GM06990 (cell line): ENCODE results near the gene BARX2.

Experiments used
- DNase-seq: peaks from one replicate; pipeline ENCODE4 v3.0.0-alpha.2; 2011; ENCODE audit not compliant: insufficient read length; ENCODE audit errors: extremely low read depth
- H3K27me3 ChIP-seq: replicated peaks from 2 replicates; pipeline ENCODE4 v1.6.0; 2011; ENCODE audit warnings: low read length; ENCODE audit not compliant: control insufficient read depth, insufficient read depth
- H3K36me3 ChIP-seq: 2 replicates; pipeline ENCODE4 v1.5.1; 2011; ENCODE audit warnings: low read length; ENCODE audit not compliant: control insufficient read depth, insufficient read depth
- H3K4me3 ChIP-seq: replicated peaks from 2 replicates; pipeline ENCODE4 v1.5.1; 2011; ENCODE audit warnings: low read depth, mild to moderate bottlenecking, control low read depth, low read length
- TF ChIP-seq, protein P1 (sequence below): IDR thresholded peaks from 2 replicates; pipeline ENCODE4 v1.5.1; 2011; ENCODE audit warnings: low read length, control low read depth, mild to moderate bottlenecking, inconsistent platforms; ENCODE audit not compliant: insufficient read depth, poor library complexity, severe bottlenecking

The BARX2 gene

DNA sequence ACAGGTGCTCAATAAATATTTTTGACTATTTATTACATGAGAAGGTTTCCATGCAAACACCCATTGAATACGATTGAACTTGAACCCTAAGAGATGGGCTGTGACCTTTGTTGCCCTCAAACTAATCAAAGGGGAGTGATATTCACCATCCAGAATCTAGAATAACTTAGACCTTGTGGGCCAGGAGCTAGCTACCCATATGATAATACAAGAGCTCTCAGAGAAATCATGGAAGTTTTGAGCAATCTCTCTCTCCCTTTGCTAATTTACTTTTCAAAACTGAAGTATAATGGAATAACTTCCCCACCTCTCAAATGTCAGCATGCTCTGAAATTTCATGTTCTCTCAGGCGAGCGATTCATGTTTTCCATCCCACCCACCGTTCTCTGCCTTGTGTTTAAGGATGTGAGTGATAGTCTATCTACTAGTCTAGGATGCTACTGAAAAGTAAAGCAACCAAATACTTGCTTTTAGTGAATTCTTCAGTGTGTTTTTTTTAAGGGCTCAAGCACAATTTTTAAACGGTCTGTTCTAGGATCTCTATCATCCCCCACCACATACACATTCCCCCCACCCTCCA, 33.3 kb downstream of the BARX2 start:
- no peak for DNase-seq
- TF ChIP-seq, protein P1, sequence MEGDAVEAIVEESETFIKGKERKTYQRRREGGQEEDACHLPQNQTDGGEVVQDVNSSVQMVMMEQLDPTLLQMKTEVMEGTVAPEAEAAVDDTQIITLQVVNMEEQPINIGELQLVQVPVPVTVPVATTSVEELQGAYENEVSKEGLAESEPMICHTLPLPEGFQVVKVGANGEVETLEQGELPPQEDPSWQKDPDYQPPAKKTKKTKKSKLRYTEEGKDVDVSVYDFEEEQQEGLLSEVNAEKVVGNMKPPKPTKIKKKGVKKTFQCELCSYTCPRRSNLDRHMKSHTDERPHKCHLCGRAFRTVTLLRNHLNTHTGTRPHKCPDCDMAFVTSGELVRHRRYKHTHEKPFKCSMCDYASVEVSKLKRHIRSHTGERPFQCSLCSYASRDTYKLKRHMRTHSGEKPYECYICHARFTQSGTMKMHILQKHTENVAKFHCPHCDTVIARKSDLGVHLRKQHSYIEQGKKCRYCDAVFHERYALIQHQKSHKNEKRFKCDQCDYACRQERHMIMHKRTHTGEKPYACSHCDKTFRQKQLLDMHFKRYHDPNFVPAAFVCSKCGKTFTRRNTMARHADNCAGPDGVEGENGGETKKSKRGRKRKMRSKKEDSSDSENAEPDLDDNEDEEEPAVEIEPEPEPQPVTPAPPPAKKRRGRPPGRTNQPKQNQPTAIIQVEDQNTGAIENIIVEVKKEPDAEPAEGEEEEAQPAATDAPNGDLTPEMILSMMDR: no peak
- Histone ChIP-seq H3K27me3 (no peaks in the 10 kb centered on the region; the same call in 1 of the 2 replicates), H3K4me3 (no peak overlapping the region), H3K36me3 (no peaks in the 10 kb centered on the region)

- DNase-seq: no peak
- H3K4me3 ChIP-seq: no peak overlapping the region
- no peaks in the 10 kb centered on the region for H3K36me3 ChIP-seq
- H3K27me3 ChIP-seq: no peaks in the 10 kb centered on the region
- TF ChIP-seq, protein P1: peak; percentile 17
These were observed 34.8 kb downstream of the BARX2 start for GRCh38 chr11:129410395-129410960.

- no peak for DNase-seq
- no peak overlapping the region for H3K4me3 ChIP-seq
- TF ChIP-seq, protein P1: no peak
- H3K27me3 ChIP-seq: no peaks in the 10 kb centered on the region
- no peaks in the 10 kb centered on the region for H3K36me3 ChIP-seq
These were observed 36.8 kb downstream of the BARX2 start for GRCh38 chr11:129412494-129412893.

GRCh38 chr11:129414144-129414872, 38.7 kb downstream of the BARX2 start:
- Histone ChIP-seq H3K4me3 (no peak overlapping the region), H3K36me3 (no peaks in the 10 kb centered on the region)
- TF ChIP-seq, protein P1: no peak

DNA sequence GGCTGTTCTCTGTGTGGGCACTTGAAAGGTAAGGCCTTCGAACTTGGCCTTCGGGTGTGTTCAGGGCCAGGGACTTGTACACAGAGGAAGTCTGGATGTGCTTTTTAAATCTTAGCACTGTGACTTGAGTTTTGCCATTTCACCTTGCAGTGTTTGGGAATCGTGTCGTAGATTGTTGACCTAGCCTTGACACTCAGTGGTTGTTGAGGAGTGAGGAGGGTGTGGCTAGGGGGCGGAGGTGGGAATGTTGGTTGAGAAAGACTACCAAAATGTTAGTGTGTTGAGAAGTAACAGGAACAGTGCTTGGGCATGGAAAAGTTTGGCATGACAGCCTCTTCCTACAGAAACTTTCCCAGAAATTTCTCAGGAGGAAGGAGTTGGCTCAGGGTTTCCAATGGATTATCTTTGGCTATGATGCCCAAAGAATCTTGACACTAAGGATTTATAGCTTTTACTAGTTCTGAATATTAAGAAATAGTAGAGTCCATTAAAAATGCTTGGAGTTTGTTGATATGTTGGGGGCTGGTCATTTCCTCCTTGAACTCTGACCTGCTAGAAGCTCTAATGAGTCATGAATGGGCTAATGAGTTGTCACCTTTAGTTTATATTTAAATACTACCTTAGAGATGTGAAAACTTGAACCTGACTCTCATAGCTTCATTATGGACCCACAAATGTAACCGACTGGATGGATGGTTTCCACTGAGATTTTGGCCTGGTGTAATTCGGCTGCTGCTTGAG, 40.6 kb downstream of the BARX2 start:
- Histone ChIP-seq H3K4me3 (no peak overlapping the region), H3K27me3 (no peaks in the 10 kb centered on the region), H3K36me3 (no peaks in the 10 kb centered on the region)
- no peak for DNase-seq
- TF ChIP-seq, protein P1: no peak

More at GRCh38 chr11:129414144-129414872, 38.7 kb downstream of the BARX2 start:
- H3K27me3 ChIP-seq: no peaks in the 10 kb centered on the region
- no peak for DNase-seq
